HG02973 (cell line): ENCODE measurements around the gene CACNA1E.

Experiments
- ATAC-seq: cut with Tn5 transposase; IDR thresholded peaks from one replicate; pipeline ENCODE4 v1.9.1; 2021; ENCODE audit warnings: moderate library complexity; ENCODE audit not compliant: unreplicated experiment

CACNA1E gene

GRCh38 chr1:181482521-181483284 lies 614 bp upstream of the CACNA1E start:
- no peak for ATAC-seq

GRCh38 chr1:181484821-181485220 lies 1.5 kb downstream of the CACNA1E start:
- no peak for ATAC-seq

- no peak for ATAC-seq
These were observed 2.2 kb downstream of the CACNA1E start for GRCh38 chr1:181485287-181486097.

- ATAC-seq = no peak
These were observed 2.7 kb downstream of the CACNA1E start for GRCh38 chr1:181486098-181486420.

GRCh38 chr1:181488866-181489265 lies 5.5 kb downstream of the CACNA1E start:
- no peak for ATAC-seq

- no peak for ATAC-seq
These were observed 7.0 kb downstream of the CACNA1E start for GRCh38 chr1:181490276-181490675.

- ATAC-seq = no peak
These were observed 7.7 kb downstream of the CACNA1E start for GRCh38 chr1:181490740-181491712.

GRCh38 chr1:181493166-181493565 lies 9.8 kb downstream of the CACNA1E start:
- ATAC-seq = no peak

GRCh38 chr1:181493885-181494284 lies 10.6 kb downstream of the CACNA1E start:
- ATAC-seq = no peak

GRCh38 chr1:181496759-181497158 lies 13.4 kb downstream of the CACNA1E start:
- ATAC-seq = no peak

GRCh38 chr1:181497870-181498269 lies 14.6 kb downstream of the CACNA1E start:
- no peak for ATAC-seq

- ATAC-seq = no peak
These were observed 16.5 kb downstream of the CACNA1E start for GRCh38 chr1:181499825-181500224.

- no peak for ATAC-seq
These were observed 17.3 kb downstream of the CACNA1E start for GRCh38 chr1:181500636-181501035.

GRCh38 chr1:181501612-181502011 lies 18.3 kb downstream of the CACNA1E start:
- no peak for ATAC-seq

- no peak for ATAC-seq
These were observed 20.0 kb downstream of the CACNA1E start for GRCh38 chr1:181503171-181503810.

- ATAC-seq = peak; percentile 48
These were observed 21.1 kb downstream of the CACNA1E start for GRCh38 chr1:181504399-181504842.

- no peak for ATAC-seq
These were observed 23.4 kb downstream of the CACNA1E start for GRCh38 chr1:181506563-181507353.

- no peak for ATAC-seq
These were observed 25.3 kb downstream of the CACNA1E start for GRCh38 chr1:181508486-181509165.

GRCh38 chr1:181513786-181514297 lies 30.5 kb downstream of the CACNA1E start:
- ATAC-seq = no peak
